Measurements from ENCODE around the gene SLC66A3.
"Not testable (repeated sequence)": the region's sequence is repeated elsewhere in the genome, so short reads cannot be mapped to it uniquely, and the experiment has no call there.

The SLC66A3 gene

DNA sequence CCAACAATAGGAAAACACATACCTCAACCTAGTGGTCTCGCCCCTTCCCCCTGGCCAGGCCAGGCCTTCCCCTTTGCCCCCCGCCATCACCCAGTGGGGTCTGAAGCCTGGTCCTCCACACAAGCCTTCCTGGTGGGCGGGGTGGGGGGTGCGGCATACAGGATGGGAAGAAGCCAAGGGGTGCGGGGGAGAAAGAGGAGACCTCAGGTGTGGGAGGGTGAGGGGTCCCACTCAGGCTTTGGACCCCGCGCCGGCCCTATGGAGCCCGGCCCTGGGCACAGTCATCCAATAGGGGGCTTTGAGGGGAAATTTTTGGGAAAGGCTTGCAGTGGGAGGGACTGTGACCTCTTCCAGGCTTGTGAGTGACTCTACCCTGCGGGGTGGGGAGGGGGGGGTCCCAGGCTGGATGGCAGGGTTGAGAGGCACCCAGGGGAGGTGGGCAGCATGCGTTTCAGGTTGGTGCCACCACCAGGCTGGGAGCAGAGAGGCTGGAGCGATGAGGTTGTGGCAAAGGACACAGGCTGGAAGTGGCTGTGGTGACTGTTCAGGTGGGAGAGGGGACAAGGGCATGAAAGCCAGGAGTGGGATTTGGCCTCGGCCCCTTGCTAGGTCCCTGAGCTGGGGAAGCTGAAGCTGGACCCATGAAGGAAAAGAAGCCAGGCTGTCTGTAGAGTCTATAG, 1.3 kb downstream of the SLC66A3 start:
- Histone ChIP-seq H3K27ac (ENCODE audit: low read depth, low read length, severe bottlenecking) (no peak overlapping the region), H3K9me3 (ENCODE audit: control insufficient read depth, low read length) (no peaks in the 10 kb centered on the region), H3K4me3 (ENCODE audit: extremely low read depth, insufficient read depth, low read length, poor library complexity, severe bottlenecking) (no peak overlapping the region), H3K4me1 (ENCODE audit: control insufficient read depth, insufficient read depth, low read length, poor library complexity, severe bottlenecking) (no peaks in the 10 kb centered on the region), H3K36me3 (ENCODE audit: control insufficient read depth, insufficient read depth, low read length) (no peaks in the 10 kb centered on the region)
- 88 to 92% methylated on average over 3 to 9 of the region's 13 CpGs for WGBS, 2 experiments (ENCODE audit: insufficient coverage in 2 of 2)

DNA sequence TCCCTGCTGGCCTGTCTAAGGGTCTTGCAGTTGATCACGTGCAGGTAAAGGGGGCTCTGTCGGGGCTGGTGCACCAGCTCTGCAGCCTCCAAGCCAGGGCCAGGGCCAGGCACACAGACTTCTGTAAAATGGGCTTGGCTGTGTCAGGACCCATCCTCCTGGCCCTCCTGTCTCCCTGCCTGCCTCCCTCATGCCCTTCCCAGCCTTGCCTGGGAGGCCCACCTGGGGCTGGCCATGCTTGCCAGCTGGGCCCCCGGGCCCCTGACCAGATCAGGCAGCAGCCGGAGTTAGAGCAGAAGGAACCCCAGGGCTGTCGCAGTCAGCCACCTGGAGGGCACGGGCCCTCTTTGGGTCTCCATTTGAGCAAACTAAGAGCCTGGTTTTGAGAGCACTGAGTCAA, 2.0 kb downstream of the SLC66A3 start:
- Histone ChIP-seq H3K4me3 (ENCODE audit: extremely low read depth, insufficient read depth, low read length, poor library complexity, severe bottlenecking) (no peak overlapping the region), H3K36me3 (ENCODE audit: control insufficient read depth, insufficient read depth, low read length) (no peaks in the 10 kb centered on the region), H3K27ac (ENCODE audit: low read depth, low read length, severe bottlenecking) (no peak overlapping the region), H3K9me3 (ENCODE audit: control insufficient read depth, low read length) (no peaks in the 10 kb centered on the region), H3K4me1 (ENCODE audit: control insufficient read depth, insufficient read depth, low read length, poor library complexity, severe bottlenecking) (no peaks in the 10 kb centered on the region)
- WGBS, 2 experiments (ENCODE audit: insufficient coverage in 2 of 2) = 93 to 95% methylated on average over 6 of the region's 6 CpGs

DNA sequence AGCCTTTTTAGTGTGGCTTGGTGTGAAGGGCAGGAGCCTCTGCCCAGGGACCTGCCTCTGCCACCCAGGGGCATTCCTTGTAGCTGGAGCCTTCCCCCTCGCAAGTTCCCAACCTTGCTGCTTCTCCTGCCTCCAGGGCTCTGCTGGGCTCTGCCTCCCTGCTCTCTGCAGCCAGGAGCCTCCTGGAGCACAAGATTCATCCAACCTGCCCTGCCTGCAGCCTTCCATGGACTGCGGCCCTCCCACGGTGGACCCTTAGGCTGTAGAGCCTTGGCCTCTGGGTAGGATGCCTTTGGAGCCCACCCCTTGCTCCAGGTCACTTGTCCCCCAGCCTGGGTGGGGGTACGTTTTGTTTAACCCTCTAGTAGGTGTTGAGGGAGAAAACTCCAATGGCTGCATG, 2.5 kb downstream of the SLC66A3 start:
- Histone ChIP-seq H3K4me1 (ENCODE audit: control insufficient read depth, insufficient read depth, low read length, poor library complexity, severe bottlenecking) (no peaks in the 10 kb centered on the region), H3K9me3 (ENCODE audit: control insufficient read depth, low read length) (no peaks in the 10 kb centered on the region), H3K27ac (ENCODE audit: low read depth, low read length, severe bottlenecking) (no peak overlapping the region), H3K36me3 (ENCODE audit: control insufficient read depth, insufficient read depth, low read length) (no peaks in the 10 kb centered on the region), H3K4me3 (ENCODE audit: extremely low read depth, insufficient read depth, low read length, poor library complexity, severe bottlenecking) (no peak overlapping the region)
- 88 to 90% methylated on average over 4 of the region's 4 CpGs for WGBS, 2 experiments (ENCODE audit: insufficient coverage in 2 of 2)

DNA sequence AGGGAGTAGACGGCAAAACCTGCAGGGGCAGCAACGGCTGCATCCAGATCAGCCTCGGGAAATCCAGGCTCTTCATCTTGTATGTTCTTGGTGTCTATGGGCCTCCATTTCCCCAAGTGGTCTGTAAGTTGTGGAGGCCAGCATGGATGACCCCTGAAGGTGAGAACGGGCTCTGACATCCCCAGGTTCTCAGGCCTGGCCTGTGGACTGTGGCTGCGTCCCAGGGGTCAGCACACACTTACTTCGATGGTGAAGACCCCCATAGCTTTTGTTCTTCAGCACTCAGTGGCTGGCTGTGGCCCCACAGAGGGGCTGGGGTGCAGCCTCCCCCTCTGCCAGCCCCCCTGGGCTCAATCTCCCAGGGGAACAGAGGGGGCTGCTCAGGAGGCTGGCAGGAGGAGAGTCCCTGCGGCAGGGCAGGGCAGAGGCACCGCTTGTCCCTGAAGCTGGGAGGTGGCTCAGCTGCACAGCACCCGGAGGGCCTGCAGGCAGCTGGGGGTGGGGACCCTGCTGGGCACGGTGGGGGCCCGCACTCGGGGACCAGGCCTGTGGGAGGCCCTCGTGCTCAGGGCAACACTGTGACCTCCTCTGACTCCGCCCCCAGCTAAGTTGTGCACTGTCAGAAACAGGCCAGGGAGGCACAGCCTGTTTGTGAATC, 3.8 kb downstream of the SLC66A3 start:
- Histone ChIP-seq H3K4me1 (ENCODE audit: control insufficient read depth, insufficient read depth, low read length, poor library complexity, severe bottlenecking) (no peaks in the 10 kb centered on the region), H3K36me3 (ENCODE audit: control insufficient read depth, insufficient read depth, low read length) (no peaks in the 10 kb centered on the region), H3K9me3 (ENCODE audit: control insufficient read depth, low read length) (no peaks in the 10 kb centered on the region), H3K4me3 (ENCODE audit: extremely low read depth, insufficient read depth, low read length, poor library complexity, severe bottlenecking) (no peak overlapping the region), H3K27ac (ENCODE audit: low read depth, low read length, severe bottlenecking) (no peak overlapping the region)
- 77 to 80% methylated on average over 8 to 14 of the region's 14 CpGs for WGBS, 2 experiments (ENCODE audit: insufficient coverage in 2 of 2)

DNA sequence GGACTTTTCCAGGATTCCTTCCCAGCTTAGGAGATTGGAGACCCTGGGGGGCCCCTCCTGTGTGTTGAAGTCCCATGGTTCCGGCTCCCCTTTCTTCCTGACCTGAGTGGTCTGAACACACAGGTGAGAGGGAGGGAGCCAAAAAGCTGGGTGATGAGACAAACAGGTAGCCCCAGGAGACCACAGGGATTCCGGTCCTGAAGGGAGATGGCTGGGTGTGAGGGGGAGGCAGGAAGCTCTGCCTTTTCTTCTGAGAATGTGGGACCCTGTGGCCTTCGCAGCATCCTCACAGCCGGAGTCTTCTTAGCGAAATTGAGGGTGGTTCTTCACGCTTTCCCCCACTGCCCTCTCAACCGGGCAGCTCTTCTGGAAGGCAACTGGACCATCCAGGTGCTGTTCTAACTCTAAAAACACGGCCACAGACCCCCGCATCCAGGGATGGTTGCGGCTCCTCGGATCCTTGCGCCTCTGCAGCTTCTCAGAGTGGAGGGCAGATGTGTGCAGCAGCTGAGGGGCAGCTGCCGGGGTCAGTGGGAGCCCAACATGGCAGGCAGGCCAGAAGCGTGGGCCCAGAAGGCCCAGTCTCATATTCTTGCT, 4.4 kb downstream of the SLC66A3 start:
- Histone ChIP-seq H3K9me3 (ENCODE audit: control insufficient read depth, low read length) (no peaks in the 10 kb centered on the region), H3K27ac (ENCODE audit: low read depth, low read length, severe bottlenecking) (no peak overlapping the region), H3K36me3 (ENCODE audit: control insufficient read depth, insufficient read depth, low read length) (no peaks in the 10 kb centered on the region), H3K4me1 (ENCODE audit: control insufficient read depth, insufficient read depth, low read length, poor library complexity, severe bottlenecking) (no peaks in the 10 kb centered on the region), H3K4me3 (ENCODE audit: extremely low read depth, insufficient read depth, low read length, poor library complexity, severe bottlenecking) (no peak overlapping the region)
- WGBS, 2 experiments (ENCODE audit: insufficient coverage in 2 of 2) = 93% methylated on average over 13 to 14 of the region's 14 CpGs

DNA sequence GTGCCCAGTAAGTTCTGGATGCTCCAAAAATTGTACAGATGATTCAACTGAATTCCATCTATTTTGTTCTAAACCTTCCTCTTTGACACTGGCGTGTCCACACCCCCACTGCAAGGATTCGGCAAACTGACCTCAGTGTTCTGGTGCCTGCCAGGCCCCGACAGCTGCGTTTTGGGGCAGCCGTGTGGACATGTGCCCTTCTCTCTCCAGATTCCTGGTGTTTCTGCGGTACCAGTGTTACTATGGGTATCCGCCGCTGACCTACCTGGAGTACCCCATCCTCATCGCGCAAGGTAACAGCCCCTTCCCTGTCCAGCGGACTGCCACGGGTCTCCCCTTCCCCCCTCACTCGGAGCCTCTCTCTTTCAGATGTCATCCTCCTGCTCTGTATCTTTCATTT, 5.0 kb downstream of the SLC66A3 start:
- Histone ChIP-seq H3K4me3 (ENCODE audit: extremely low read depth, insufficient read depth, low read length, poor library complexity, severe bottlenecking) (no peak overlapping the region), H3K27ac (ENCODE audit: low read depth, low read length, severe bottlenecking) (no peak overlapping the region), H3K36me3 (ENCODE audit: control insufficient read depth, insufficient read depth, low read length) (no peaks in the 10 kb centered on the region), H3K4me1 (ENCODE audit: control insufficient read depth, insufficient read depth, low read length, poor library complexity, severe bottlenecking) (no peaks in the 10 kb centered on the region), H3K9me3 (ENCODE audit: control insufficient read depth, low read length) (no peaks in the 10 kb centered on the region)
- 94 to 98% methylated on average over 11 to 13 of the region's 13 CpGs for WGBS, 2 experiments (ENCODE audit: insufficient coverage in 2 of 2)

DNA sequence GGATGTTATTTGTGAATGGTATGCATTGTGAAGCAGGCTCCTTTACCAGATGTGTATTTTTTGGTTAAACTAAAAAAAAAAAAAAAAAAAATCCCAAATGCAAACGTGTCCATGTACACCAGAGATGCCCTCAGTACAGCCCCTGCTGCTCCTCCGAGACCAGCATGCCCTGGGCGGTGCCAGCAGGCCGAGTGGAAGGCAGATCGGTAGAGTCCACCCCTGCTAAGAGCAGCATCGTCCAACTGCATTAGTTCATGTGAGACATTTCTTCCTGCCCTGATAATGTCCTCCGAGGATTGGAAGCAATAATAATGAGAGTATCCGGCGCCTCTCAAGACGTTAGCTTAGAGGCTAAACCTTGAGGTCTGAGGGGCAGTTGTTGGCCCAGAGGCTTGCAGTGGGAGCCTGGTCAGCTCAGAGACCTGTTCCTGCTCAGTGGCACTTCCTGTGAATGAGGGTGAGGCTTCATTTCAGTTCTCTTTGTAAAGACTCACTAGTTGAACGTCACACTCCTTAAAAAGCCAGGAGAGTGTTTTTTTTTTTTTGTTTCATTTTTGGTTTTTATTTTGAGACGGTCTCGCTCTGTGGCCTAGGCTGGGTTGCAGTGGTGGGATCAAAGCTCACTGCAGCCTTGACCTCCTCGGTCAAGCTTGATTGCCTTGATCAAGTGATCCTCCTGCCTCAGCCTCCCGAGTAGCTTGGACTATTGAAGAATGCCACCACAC, 5.6 kb downstream of the SLC66A3 start:
- Histone ChIP-seq H3K4me3 (ENCODE audit: extremely low read depth, insufficient read depth, low read length, poor library complexity, severe bottlenecking) (no peak overlapping the region), H3K27ac (ENCODE audit: low read depth, low read length, severe bottlenecking) (no peak overlapping the region), H3K9me3 (ENCODE audit: control insufficient read depth, low read length) (no peaks in the 10 kb centered on the region), H3K4me1 (ENCODE audit: control insufficient read depth, insufficient read depth, low read length, poor library complexity, severe bottlenecking) (no peaks in the 10 kb centered on the region), H3K36me3 (ENCODE audit: control insufficient read depth, insufficient read depth, low read length) (no peaks in the 10 kb centered on the region)
- 91 to 94% methylated on average over 11 to 12 of the region's 15 CpGs for WGBS, 2 experiments (ENCODE audit: insufficient coverage in 2 of 2)

DNA sequence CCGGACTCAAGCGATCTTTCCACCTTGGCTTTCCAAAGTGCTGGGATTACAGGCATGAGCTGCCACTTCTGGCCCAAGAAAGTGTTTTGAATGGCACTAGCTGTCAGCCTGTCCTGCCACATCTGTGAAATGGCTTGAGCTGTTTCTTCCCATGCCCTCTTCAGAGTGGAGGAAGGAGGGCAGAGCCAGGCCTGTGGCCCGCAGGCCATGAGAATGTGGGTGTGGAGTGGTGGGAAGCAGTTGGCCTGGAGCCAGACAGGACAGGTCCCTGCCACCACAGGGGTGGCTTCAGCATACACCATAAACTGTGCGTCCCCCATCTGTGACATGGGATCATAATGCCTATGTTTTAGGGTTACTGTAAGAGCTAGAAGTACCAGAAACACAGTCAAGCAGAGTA, 6.5 kb downstream of the SLC66A3 start:
- Histone ChIP-seq H3K4me1 (ENCODE audit: control insufficient read depth, insufficient read depth, low read length, poor library complexity, severe bottlenecking) (no peaks in the 10 kb centered on the region), H3K27ac (ENCODE audit: low read depth, low read length, severe bottlenecking) (no peak overlapping the region), H3K9me3 (ENCODE audit: control insufficient read depth, low read length) (no peaks in the 10 kb centered on the region), H3K4me3 (ENCODE audit: extremely low read depth, insufficient read depth, low read length, poor library complexity, severe bottlenecking) (no peak overlapping the region), H3K36me3 (ENCODE audit: control insufficient read depth, insufficient read depth, low read length) (no peaks in the 10 kb centered on the region)
- WGBS, 2 experiments (ENCODE audit: insufficient coverage in 2 of 2) = 96 to 97% methylated on average over 2 to 3 of the region's 4 CpGs

DNA sequence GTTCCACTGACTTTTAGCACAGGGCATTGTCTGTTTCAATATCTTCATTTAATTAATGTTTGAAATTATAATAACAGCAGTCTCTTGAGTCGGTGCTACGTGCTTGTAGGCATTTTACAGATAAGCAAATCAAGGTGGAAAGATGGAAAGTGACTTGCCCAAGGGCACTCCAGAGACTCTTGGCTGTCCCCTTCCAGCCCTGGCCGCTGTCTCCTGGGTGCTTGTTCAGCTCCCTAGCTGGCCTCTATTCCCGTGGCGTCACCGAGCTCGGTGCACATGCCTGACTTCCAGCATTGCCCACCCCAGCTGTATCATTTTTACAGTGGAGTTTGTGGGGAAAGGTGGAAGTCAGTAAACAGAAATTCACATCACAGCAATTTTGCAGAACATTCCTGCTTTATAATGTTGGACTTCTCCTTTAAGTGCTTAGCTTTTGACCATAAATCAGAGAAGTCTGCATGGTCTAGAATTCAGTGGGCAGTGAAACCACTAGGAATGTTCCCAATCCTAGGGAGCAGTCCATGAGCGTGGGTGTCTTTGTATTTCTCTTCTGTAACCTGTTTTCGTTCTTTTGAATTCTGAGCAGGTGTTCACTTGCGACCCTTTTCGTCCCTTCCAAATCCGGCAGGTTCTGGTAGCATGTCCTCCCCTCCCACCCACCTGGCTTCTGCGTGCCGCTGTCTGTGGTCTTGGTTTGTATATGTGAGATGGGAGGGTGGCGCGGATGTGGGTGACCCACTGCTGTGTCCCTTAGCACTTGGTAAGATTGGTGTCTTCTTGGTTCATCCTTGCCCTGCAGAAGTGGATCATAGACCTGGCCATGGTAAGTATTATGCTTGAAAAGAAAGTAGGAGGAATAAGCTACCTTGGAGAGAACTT, 8.4 kb downstream of the SLC66A3 start:
- Histone ChIP-seq H3K27ac (ENCODE audit: low read depth, low read length, severe bottlenecking) (no peak overlapping the region), H3K9me3 (ENCODE audit: control insufficient read depth, low read length) (no peaks in the 10 kb centered on the region), H3K36me3 (ENCODE audit: control insufficient read depth, insufficient read depth, low read length) (no peaks in the 10 kb centered on the region), H3K4me1 (ENCODE audit: control insufficient read depth, insufficient read depth, low read length, poor library complexity, severe bottlenecking) (no peaks in the 10 kb centered on the region), H3K4me3 (ENCODE audit: extremely low read depth, insufficient read depth, low read length, poor library complexity, severe bottlenecking) (no peak overlapping the region)
- WGBS, 2 experiments (ENCODE audit: insufficient coverage in 2 of 2) = 89 to 100% methylated on average over 8 to 9 of the region's 16 CpGs

DNA sequence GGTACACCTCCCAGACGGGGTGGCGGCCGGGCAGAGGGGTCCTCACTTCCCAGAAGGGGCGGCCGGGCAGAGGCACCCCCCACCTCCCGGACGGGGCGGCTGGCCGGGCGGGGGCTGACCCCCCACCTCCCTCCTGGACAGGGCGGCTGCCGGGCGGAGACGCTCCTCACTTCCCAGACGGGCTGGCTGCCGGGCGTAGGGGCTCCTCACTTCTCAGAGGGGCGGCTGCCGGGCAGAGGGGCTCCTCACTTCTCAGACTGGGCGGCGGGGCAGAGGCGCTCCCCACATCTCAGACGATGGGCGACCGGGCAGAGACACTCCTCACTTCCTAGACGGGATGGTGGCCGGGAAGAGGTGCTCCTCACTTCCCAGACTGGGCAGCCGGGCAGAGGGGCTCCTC, 9.8 kb downstream of the SLC66A3 start:
- H3K9me3 ChIP-seq (ENCODE audit: control insufficient read depth, low read length); H3K27ac ChIP-seq (ENCODE audit: low read depth, low read length, severe bottlenecking); H3K4me3 ChIP-seq (ENCODE audit: extremely low read depth, insufficient read depth, low read length, poor library complexity, severe bottlenecking); H3K4me1 ChIP-seq (ENCODE audit: control insufficient read depth, insufficient read depth, low read length, poor library complexity, severe bottlenecking); H3K36me3 ChIP-seq (ENCODE audit: control insufficient read depth, insufficient read depth, low read length): not testable (repeated sequence)
- 96 to 98% methylated on average over 12 to 20 of the region's 28 CpGs for WGBS, 2 experiments (ENCODE audit: insufficient coverage in 2 of 2)

All from mesodermal cell (in vitro differentiated cells).